Adipocyte (in vitro differentiated cells): Measurements from ENCODE around the gene BCL7A.
"Not testable (repeated sequence)": the region's sequence is repeated elsewhere in the genome, so short reads cannot be mapped to it uniquely, and the experiment has no call there.

Source experiments
- DNase-seq: peaks from one replicate; pipeline ENCODE4 v3.0.0-alpha.2; 2015; ENCODE audit warnings: low read depth
- H3K27me3 ChIP-seq: replicated peaks from 2 replicates; pipeline ENCODE4 v1.7.0; 2013; ENCODE audit warnings: mild to moderate bottlenecking, low read length, moderate library complexity; ENCODE audit not compliant: control insufficient read depth, insufficient read depth
- H3K36me3 ChIP-seq: 2 replicates; pipeline ENCODE4 v1.7.0; 2013; ENCODE audit warnings: low read length, mild to moderate bottlenecking, moderate library complexity; ENCODE audit not compliant: control insufficient read depth, insufficient read depth, severe bottlenecking
- H3K4me1 ChIP-seq: 2 replicates; pipeline ENCODE4 v1.7.0; 2013; ENCODE audit warnings: mild to moderate bottlenecking, low read length, moderate library complexity; ENCODE audit not compliant: control insufficient read depth, insufficient read depth
- H3K4me3 ChIP-seq: 2 replicates; pipeline ENCODE4 v1.7.0; 2013; ENCODE audit warnings: mild to moderate bottlenecking, low read length, moderate library complexity
- H3K9ac ChIP-seq: 2 replicates; pipeline ENCODE4 v1.7.0; 2013; ENCODE audit warnings: mild to moderate bottlenecking, low read length, moderate library complexity
- H3K9me3 ChIP-seq: 2 replicates; pipeline ENCODE4 v1.7.0; 2013; ENCODE audit warnings: mild to moderate bottlenecking, low read length, moderate library complexity; ENCODE audit not compliant: control insufficient read depth

The BCL7A gene

GRCh38 chr12:122045262-122045661 is 23.6 kb downstream of the BCL7A start:
- H3K9me3 ChIP-seq, result no peaks in the 10 kb centered on the region
- no peaks in the 10 kb centered on the region for H3K4me1 ChIP-seq
- H3K9ac ChIP-seq, result no peak overlapping the region
- DNase-seq, result no peak
- H3K27me3 ChIP-seq, result no peaks in the 10 kb centered on the region
- H3K36me3 ChIP-seq, result peaks cover 3% of the 10 kb centered on the region
- H3K4me3 ChIP-seq, result no peak overlapping the region

GRCh38 chr12:122046145-122046544 is 24.5 kb downstream of the BCL7A start:
- Histone ChIP-seq H3K27me3 (no peaks in the 10 kb centered on the region), H3K9me3 (no peaks in the 10 kb centered on the region), H3K36me3 (peaks cover 3% of the 10 kb centered on the region), H3K9ac (no peak overlapping the region), H3K4me3 (no peak overlapping the region), H3K4me1 (no peaks in the 10 kb centered on the region)
- DNase-seq, result no peak

GRCh38 chr12:122048151-122048550 is 26.5 kb downstream of the BCL7A start:
- H3K9ac ChIP-seq, result no peak overlapping the region
- no peaks in the 10 kb centered on the region for H3K9me3 ChIP-seq
- H3K27me3 ChIP-seq, result no peaks in the 10 kb centered on the region
- DNase-seq, result peak; percentile 26
- H3K4me3 ChIP-seq, result no peak overlapping the region
- peaks cover 3% of the 10 kb centered on the region for H3K36me3 ChIP-seq
- peaks cover 5% of the 10 kb centered on the region for H3K4me1 ChIP-seq

GRCh38 chr12:122049827-122050226 is 28.1 kb downstream of the BCL7A start:
- Histone ChIP-seq H3K9me3 (no peaks in the 10 kb centered on the region), H3K36me3 (no peaks in the 10 kb centered on the region), H3K4me1 (peaks cover 5% of the 10 kb centered on the region), H3K4me3 (no peak overlapping the region), H3K27me3 (no peaks in the 10 kb centered on the region), H3K9ac (no peak overlapping the region)
- DNase-seq, result no peak

GRCh38 chr12:122050706-122051105 is 29.0 kb downstream of the BCL7A start:
- Histone ChIP-seq H3K27me3 (no peaks in the 10 kb centered on the region), H3K36me3 (no peaks in the 10 kb centered on the region), H3K4me3 (no peak overlapping the region), H3K9me3 (no peaks in the 10 kb centered on the region), H3K9ac (no peak overlapping the region), H3K4me1 (peaks cover 5% of the 10 kb centered on the region)
- DNase-seq, result no peak

- peaks cover 5% of the 10 kb centered on the region for H3K4me1 ChIP-seq
- H3K4me3 ChIP-seq, result no peak overlapping the region
- no peak for DNase-seq
- no peaks in the 10 kb centered on the region for H3K27me3 ChIP-seq
- no peak overlapping the region for H3K9ac ChIP-seq
- H3K9me3 ChIP-seq, result no peaks in the 10 kb centered on the region
- no peaks in the 10 kb centered on the region for H3K36me3 ChIP-seq
Observed at GRCh38 chr12:122051231-122051876, 29.7 kb downstream of the BCL7A start.

GRCh38 chr12:122052285-122052684 is 30.6 kb downstream of the BCL7A start:
- no peak for DNase-seq
- Histone ChIP-seq H3K4me3 (no peak overlapping the region), H3K9me3 (no peaks in the 10 kb centered on the region), H3K9ac (no peak overlapping the region), H3K27me3 (no peaks in the 10 kb centered on the region), H3K36me3 (no peaks in the 10 kb centered on the region), H3K4me1 (peaks cover 5% of the 10 kb centered on the region)

- peaks cover 5% of the 10 kb centered on the region for H3K4me1 ChIP-seq
- H3K4me3 ChIP-seq, result no peak overlapping the region
- H3K9me3 ChIP-seq, result no peaks in the 10 kb centered on the region
- DNase-seq, result no peak
- peaks cover 5% of the 10 kb centered on the region for H3K36me3 ChIP-seq
- no peaks in the 10 kb centered on the region for H3K27me3 ChIP-seq
- no peak overlapping the region for H3K9ac ChIP-seq
Observed at GRCh38 chr12:122054842-122055520, 33.3 kb downstream of the BCL7A start.

GRCh38 chr12:122056406-122056805 is 34.7 kb downstream of the BCL7A start:
- H3K4me1 ChIP-seq, H3K4me3 ChIP-seq, DNase-seq, H3K9ac ChIP-seq, H3K27me3 ChIP-seq, H3K9me3 ChIP-seq, H3K36me3 ChIP-seq: not testable (repeated sequence)

GRCh38 chr12:122057007-122057735 is 35.5 kb downstream of the BCL7A start:
- Histone ChIP-seq H3K9ac (no peak overlapping the region), H3K27me3 (no peaks in the 10 kb centered on the region), H3K4me3 (no peak overlapping the region), H3K4me1 (peaks cover 4% of the 10 kb centered on the region), H3K9me3 (no peaks in the 10 kb centered on the region), H3K36me3 (peaks cover 5% of the 10 kb centered on the region)
- no peak for DNase-seq

- Histone ChIP-seq H3K4me1 (peaks cover 4% of the 10 kb centered on the region), H3K36me3 (peaks cover 5% of the 10 kb centered on the region), H3K9ac (no peak overlapping the region)
Observed at GRCh38 chr12:122057769-122058168, 36.1 kb downstream of the BCL7A start.

More at GRCh38 chr12:122057769-122058168, 36.1 kb downstream of the BCL7A start:
- DNase-seq, result no peak
- Histone ChIP-seq H3K27me3 (no peaks in the 10 kb centered on the region), H3K9me3 (no peaks in the 10 kb centered on the region), H3K4me3 (no peak overlapping the region)
